ENCODE data around the gene WNT5B. TPM values are rescaled to one million over a fixed set of nuclear protein-coding genes. Genes with fewer than 3 reads are reported as not detected.
A peak's percentile ranks its signal among the peaks of the same experiment; 100 is the strongest.

The WNT5B gene
- polyA plus RNA-seq, 1 of the 3 experiments (the other 2 are of a cell fraction), result 29.3 TPM

- DNase-seq, result no peak
- Histone ChIP-seq H3K4me1 (ENCODE audit: control insufficient read depth in 1 of 2, insufficient read depth in 2 of 2, low read depth in 1 of 2, low read length in 1 of 2) (peaks cover 9 to 43% of the 10 kb centered on the region in 2 experiments; a peak in 3 of 4 replicates), H3K27ac (ENCODE audit: low read depth in 2 of 2, low read length in 1 of 2) (peak overlapping the region in 1 of 2 experiments; percentile 92; a peak in 1 of 4 replicates), H3K9me3 (no peaks in the 10 kb centered on the region), H3F3A (replicated peaks; ENCODE audit: insufficient read depth) (peaks cover 40% of the 10 kb centered on the region), H3K4me3 (ENCODE audit: low read depth in 2 of 2, low read length in 1 of 2) (no peak overlapping the region), H3K36me3 (replicated peaks in 1 of 2; ENCODE audit: control insufficient read depth in 1 of 2, insufficient read depth in 2 of 2, low read length in 1 of 2) (no peaks in the 10 kb centered on the region), H3K4me2 (no peak overlapping the region), H3K79me2 (ENCODE audit: insufficient read depth) (peaks cover 83% of the 10 kb centered on the region), H3K9ac (no peak overlapping the region), H3K27me3 (ENCODE audit: insufficient read depth) (no peaks in the 10 kb centered on the region), H3K9me2 (no peaks in the 10 kb centered on the region), H4K20me1 (ENCODE audit: insufficient read depth) (0 out of 2 replicates have a peak, but pooled peaks cover 6% of the 10 kb centered on the region), H2AFZ (ENCODE audit: low read depth) (no peak overlapping the region)
- 84% methylated on average over 5 of the region's 5 CpGs for WGBS (ENCODE audit: low lambda C conversion rate)
- TF ChIP-seq ZBTB33 (IDR thresholded peaks at IDR 0.05; ENCODE audit: borderline replicate concordance, low read depth) (no peak), JUND (IDR thresholded peaks at IDR 0.05) (no peak), FOXJ3 (CRISPR knock-in tag; IDR thresholded peaks at IDR 0.05) (no peak), MXI1 (IDR thresholded peaks at IDR 0.05; ENCODE audit: low read depth, low read length) (no peak), PBX3 (IDR thresholded peaks at IDR 0.05) (no peak), CHD2 (IDR thresholded peaks at IDR 0.05; ENCODE audit: low read length, partially characterized antibody) (no peak), MEF2A (IDR thresholded peaks at IDR 0.05; ENCODE audit: borderline replicate concordance, low read depth) (no peak), RXRA (IDR thresholded peaks at IDR 0.05; ENCODE audit: borderline replicate concordance, low read depth) (no peak), RAD21 (IDR thresholded peaks at IDR 0.05; ENCODE audit: low read length) (no peak), USF2 (IDR thresholded peaks at IDR 0.05; ENCODE audit: borderline replicate concordance, low read depth, low read length) (no peak), USF1 (IDR thresholded peaks at IDR 0.05; ENCODE audit: borderline replicate concordance, low read depth) (no peak), FOXM1 (IDR thresholded peaks at IDR 0.05; ENCODE audit: low read depth) (no peak), GABPA (IDR thresholded peaks at IDR 0.05; ENCODE audit: low read depth) (no peak), NRF1 (IDR thresholded peaks at IDR 0.05; ENCODE audit: low read depth, low read length) (no peak), CTCF (IDR thresholded peaks at IDR 0.05) (no peak), GATA2 (CRISPR knock-in tag; IDR thresholded peaks at IDR 0.05) (no peak), EP300 (IDR thresholded peaks at IDR 0.05; ENCODE audit: borderline replicate concordance in 1 of 2, low read depth in 1 of 2, low read length in 1 of 2) (no peak), RFX5 (IDR thresholded peaks at IDR 0.05; ENCODE audit: low read length) (no peak), IRF3 (IDR thresholded peaks at IDR 0.05; ENCODE audit: low read depth, low read length) (no peak), TAF1 (IDR thresholded peaks at IDR 0.05; ENCODE audit: borderline replicate concordance, low read depth, low read length) (no peak)
- POLR2A ChIA-PET, result no interaction called here
- CTCF ChIA-PET, result interaction anchor here (1.1 kb wide), 1 partner anchor 490 kb away, joined by 4 read pairs; no protein-coding TSS in a partner anchor
These were observed 20.3 kb upstream of the WNT5B start for GRCh38 chr12:1608713-1609119.

Measured in SK-N-SH (cell line).